ENCODE data around the gene GORASP2. TPM values are rescaled to one million over a fixed set of nuclear protein-coding genes. Genes with fewer than 3 reads are reported as not detected.
A peak's percentile ranks its signal among the peaks of the same experiment; 100 is the strongest.

Gene GORASP2
- total and polyA plus RNA-seq, 2 experiments from 2014 or later = 70.4 to 132 TPM

- H3K9me2 ChIP-seq (ENCODE audit: insufficient read depth) = no peaks in the 10 kb centered on the region
- H3K9ac ChIP-seq = no peak overlapping the region
- 95 to 97% methylated on average over 2 of the region's 2 CpGs for WGBS, 2 experiments (ENCODE audit: low coverage in 1 of 2, low lambda C conversion rate in 2 of 2, missing lambda C conversion rate in 2 of 2)
- H3K27me3 ChIP-seq (replicated peaks; ENCODE audit: insufficient read depth) = no peaks in the 10 kb centered on the region
- no peak overlapping the region for H2AFZ ChIP-seq
- in situ Hi-C loops (cut with MboI) = loop anchor here (10.0 kb wide), 1 partner anchor 456 kb away; no protein-coding TSS in a partner anchor
- TF ChIP-seq EZH2 (IDR thresholded peaks at IDR 0.05; ENCODE audit: insufficient read depth, poor library complexity, severe bottlenecking) (no peak), EZH2phosphoT487 (IDR thresholded peaks at IDR 0.05; ENCODE audit: insufficient read depth, low read depth) (no peak)
- H3K79me2 ChIP-seq (ENCODE audit: insufficient read depth) = no peaks in the 10 kb centered on the region
- H3F3A ChIP-seq (ENCODE audit: insufficient read depth) = peaks cover 31% of the 10 kb centered on the region
- no peaks in the 10 kb centered on the region for H3K9me3 ChIP-seq (ENCODE audit: low read depth)
- no peaks in the 10 kb centered on the region for H3K4me1 ChIP-seq (ENCODE audit: insufficient read depth)
- no peak overlapping the region for H3K4me3 ChIP-seq
- DNase-seq = no peak
- peaks cover 33% of the 10 kb centered on the region for H3K36me3 ChIP-seq (ENCODE audit: low read depth)
- H3K4me2 ChIP-seq (ENCODE audit: unreplicated experiment) = no peak overlapping the region
- no peaks in the 10 kb centered on the region for H4K20me1 ChIP-seq (ENCODE audit: insufficient read depth)
- no peak overlapping the region for H3K27ac ChIP-seq
Observed at GRCh38 chr2:170969030-170969429, 40.0 kb downstream of the GORASP2 start.

- Histone ChIP-seq H4K20me1 (ENCODE audit: insufficient read depth) (no peaks in the 10 kb centered on the region), H3K9me2 (ENCODE audit: insufficient read depth) (no peaks in the 10 kb centered on the region), H3F3A (ENCODE audit: insufficient read depth) (peaks cover 31% of the 10 kb centered on the region), H3K27me3 (replicated peaks; ENCODE audit: insufficient read depth) (no peaks in the 10 kb centered on the region), H3K36me3 (ENCODE audit: low read depth) (peaks cover 25% of the 10 kb centered on the region), H3K4me1 (ENCODE audit: insufficient read depth) (no peaks in the 10 kb centered on the region), H3K79me2 (ENCODE audit: insufficient read depth) (no peaks in the 10 kb centered on the region), H3K9ac (no peak overlapping the region), H2AFZ (no peak overlapping the region), H3K27ac (no peak overlapping the region), H3K4me2 (ENCODE audit: unreplicated experiment) (no peak overlapping the region), H3K4me3 (no peak overlapping the region), H3K9me3 (ENCODE audit: low read depth) (no peaks in the 10 kb centered on the region)
- WGBS, 2 experiments (ENCODE audit: low coverage in 1 of 2, low lambda C conversion rate in 2 of 2, missing lambda C conversion rate in 2 of 2) = 61 to 66% methylated on average over 10 of the region's 10 CpGs
- no peak for DNase-seq
- TF ChIP-seq EZH2phosphoT487 (IDR thresholded peaks at IDR 0.05; ENCODE audit: insufficient read depth, low read depth) = no peak
- TF ChIP-seq EZH2 (IDR thresholded peaks at IDR 0.05; ENCODE audit: insufficient read depth, poor library complexity, severe bottlenecking) = no peak
- in situ Hi-C loops (cut with MboI) = loop anchor here (10.0 kb wide), 1 partner anchor 455 kb away; no protein-coding TSS in a partner anchor
Observed at GRCh38 chr2:170969872-170970496, 40.9 kb downstream of the GORASP2 start.

- Histone ChIP-seq H3K9ac (no peak overlapping the region), H3K4me2 (ENCODE audit: unreplicated experiment) (no peak overlapping the region), H3K79me2 (ENCODE audit: insufficient read depth) (no peaks in the 10 kb centered on the region), H3K4me1 (ENCODE audit: insufficient read depth) (no peaks in the 10 kb centered on the region), H3K36me3 (ENCODE audit: low read depth) (peaks cover 15% of the 10 kb centered on the region), H3K27me3 (replicated peaks; ENCODE audit: insufficient read depth) (no peaks in the 10 kb centered on the region), H3K27ac (no peak overlapping the region), H3F3A (ENCODE audit: insufficient read depth) (peaks cover 30% of the 10 kb centered on the region), H3K9me2 (ENCODE audit: insufficient read depth) (no peaks in the 10 kb centered on the region), H3K4me3 (no peak overlapping the region), H3K9me3 (ENCODE audit: low read depth) (no peaks in the 10 kb centered on the region), H2AFZ (no peak overlapping the region), H4K20me1 (ENCODE audit: insufficient read depth) (no peaks in the 10 kb centered on the region)
- no peak for DNase-seq
- in situ Hi-C loops (cut with MboI) = no loop called here
- TF ChIP-seq EZH2phosphoT487 (IDR thresholded peaks at IDR 0.05; ENCODE audit: insufficient read depth, low read depth) = no peak
- TF ChIP-seq EZH2 (IDR thresholded peaks at IDR 0.05; ENCODE audit: insufficient read depth, poor library complexity, severe bottlenecking) = no peak
- WGBS, 2 experiments (ENCODE audit: low coverage in 1 of 2, low lambda C conversion rate in 2 of 2, missing lambda C conversion rate in 2 of 2) = 93 to 98% methylated on average over 3 of the region's 3 CpGs
Observed at GRCh38 chr2:170971071-170971470, 42.0 kb downstream of the GORASP2 start.

- no peak for DNase-seq
- in situ Hi-C loops (cut with MboI) = no loop called here
Observed at GRCh38 chr2:170972296-170973224, 43.5 kb downstream of the GORASP2 start.

More at GRCh38 chr2:170972296-170973224, 43.5 kb downstream of the GORASP2 start:
- peak overlapping the region; percentile 87; the same call in 1 of the 2 replicates for H3K4me3 ChIP-seq
- no peak overlapping the region for H3K27ac ChIP-seq
- H2AFZ ChIP-seq = no peak overlapping the region
- H4K20me1 ChIP-seq (ENCODE audit: insufficient read depth) = no peaks in the 10 kb centered on the region
- peak overlapping the region; percentile 76 for H3K4me2 ChIP-seq (ENCODE audit: unreplicated experiment)
- no peaks in the 10 kb centered on the region for H3K27me3 ChIP-seq (replicated peaks; ENCODE audit: insufficient read depth)
- peaks cover 16% of the 10 kb centered on the region for H3F3A ChIP-seq (ENCODE audit: insufficient read depth)
- TF ChIP-seq EZH2phosphoT487 (IDR thresholded peaks at IDR 0.05; ENCODE audit: insufficient read depth, low read depth) (no peak), EZH2 (IDR thresholded peaks at IDR 0.05; ENCODE audit: insufficient read depth, poor library complexity, severe bottlenecking) (no peak)
- H3K4me1 ChIP-seq (ENCODE audit: insufficient read depth) = no peaks in the 10 kb centered on the region
- H3K36me3 ChIP-seq (ENCODE audit: low read depth) = peaks cover under 1% of the 10 kb centered on the region; the same call in 1 of the 2 replicates
- H3K9me2 ChIP-seq (ENCODE audit: insufficient read depth) = no peaks in the 10 kb centered on the region
- no peaks in the 10 kb centered on the region for H3K79me2 ChIP-seq (ENCODE audit: insufficient read depth)
- WGBS, 2 experiments (ENCODE audit: low coverage in 1 of 2, low lambda C conversion rate in 2 of 2, missing lambda C conversion rate in 2 of 2) = 59 to 63% methylated on average over 18 to 20 of the region's 20 CpGs
- H3K9ac ChIP-seq = peak overlapping the region; percentile 92; the same call in 1 of the 2 replicates
- no peaks in the 10 kb centered on the region for H3K9me3 ChIP-seq (ENCODE audit: low read depth)
